OCI-LY3 (cell line): ENCODE measurements around the gene JCHAIN.

Experiments
- H2AFZ ChIP-seq: fragments of 200-600, 300-600 bp; shearing (Covaris generic); 2 replicates; pipeline ENCODE4 v1.6.0; 2014; ENCODE audit warnings: antibody characterized with exemption, low read depth, low read length
- H3K27ac ChIP-seq: fragments of 200-600, 300-600 bp; sonication (generic); 2 replicates; pipeline ENCODE4 v1.5.1; 2014; ENCODE audit warnings: mild to moderate bottlenecking, low read length, moderate library complexity, mixed read lengths
- H3K27me3 ChIP-seq: fragments of 200-600, 300-600 bp; sonication (generic); 2 replicates; pipeline ENCODE4 v1.6.1; 2014; ENCODE audit warnings: low read depth, low read length, mixed read lengths
- H3K36me3 ChIP-seq: fragments of 200-600, 300-600 bp; sonication (generic); replicated peaks from 2 replicates; pipeline ENCODE3; 2014; ENCODE audit warnings: low read depth, low read length, mixed read lengths
- H3K4me1 ChIP-seq: fragments of 300-600, 200-600 bp; sonication (generic); 2 replicates; pipeline ENCODE4 v1.6.1; 2014; ENCODE audit warnings: low read length, mixed read lengths
- H3K4me2 ChIP-seq: fragments of 200-600, 300-600 bp; sonication (generic); 2 replicates; pipeline ENCODE4 v1.6.1; 2014; ENCODE audit warnings: low read length, mixed read lengths
- H3K4me3 ChIP-seq: fragments of 300-600, 200-600 bp; sonication (generic); 2 replicates; pipeline ENCODE4 v1.5.1; 2014; ENCODE audit warnings: antibody characterized with exemption, mild to moderate bottlenecking, low read length, moderate library complexity
- H3K79me2 ChIP-seq: fragments of 300-600, 200-600 bp; shearing (Covaris generic); 2 replicates; pipeline ENCODE4 v1.6.1; 2014; ENCODE audit warnings: mild to moderate bottlenecking, low read length, mixed read lengths
- H3K9ac ChIP-seq: fragments of 300-600, 200-600 bp; shearing (Covaris generic); 2 replicates; pipeline ENCODE4 v1.6.0; 2014; ENCODE audit warnings: mild to moderate bottlenecking, low read length, moderate library complexity
- H3K9me3 ChIP-seq: fragments of 200-600, 300-600 bp; shearing (Covaris generic); 2 replicates; pipeline ENCODE4 v1.6.1; 2014; ENCODE audit warnings: low read length, mixed read lengths; ENCODE audit not compliant: insufficient read depth
- H4K20me1 ChIP-seq: fragments of 200-600, 300-600 bp; sonication (generic); 2 replicates; pipeline ENCODE4 v1.6.1; 2016; ENCODE audit warnings: low read length, mixed read lengths; ENCODE audit not compliant: insufficient read depth
- EZH2phosphoT487 ChIP-seq: fragments of 200-600 bp; shearing (Covaris generic); IDR thresholded peaks from 2 replicates; pipeline ENCODE4 v1.6.1; 2018; ENCODE audit warnings: antibody characterized with exemption, mixed run types, low read depth
- TF ChIP-seq, protein P1 (sequence below): fragments of 200-600, 300-600 bp; sonication (generic); IDR thresholded peaks from 2 replicates; pipeline ENCODE4 v1.5.1; 2014; ENCODE audit warnings: antibody characterized with exemption, low read length, low read depth

JCHAIN gene

DNA sequence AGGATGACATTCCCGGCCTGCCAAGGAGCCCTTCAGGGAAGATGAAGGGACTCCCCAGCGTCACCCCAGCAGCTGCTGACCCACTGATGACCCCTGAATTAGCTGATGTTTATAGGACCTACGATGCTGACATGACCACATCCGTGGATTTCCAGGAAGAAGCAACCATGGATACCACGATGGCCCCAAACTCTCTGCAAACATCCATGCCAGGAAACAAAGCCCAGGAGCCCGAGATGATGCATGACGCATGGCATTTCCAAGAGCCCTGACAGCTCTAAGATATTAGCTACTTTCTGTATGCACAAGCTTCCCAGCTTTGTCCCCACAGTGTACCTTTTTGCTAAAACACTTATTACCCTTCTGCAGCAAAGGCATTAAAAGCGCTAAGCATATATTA, 59.8 kb downstream of the JCHAIN start:
- Histone ChIP-seq H3K27ac (no peak overlapping the region), H3K79me2 (no peaks in the 10 kb centered on the region), H3K36me3 (no peaks in the 10 kb centered on the region), H3K27me3 (no peaks in the 10 kb centered on the region), H4K20me1 (no peaks in the 10 kb centered on the region), H3K4me1 (peaks cover 6% of the 10 kb centered on the region), H3K4me3 (no peak overlapping the region), H3K4me2 (no peak overlapping the region), H3K9ac (no peak overlapping the region), H2AFZ (no peak overlapping the region), H3K9me3 (no peaks in the 10 kb centered on the region)
- no peak for TF ChIP-seq EZH2phosphoT487
- TF ChIP-seq, protein P1, sequence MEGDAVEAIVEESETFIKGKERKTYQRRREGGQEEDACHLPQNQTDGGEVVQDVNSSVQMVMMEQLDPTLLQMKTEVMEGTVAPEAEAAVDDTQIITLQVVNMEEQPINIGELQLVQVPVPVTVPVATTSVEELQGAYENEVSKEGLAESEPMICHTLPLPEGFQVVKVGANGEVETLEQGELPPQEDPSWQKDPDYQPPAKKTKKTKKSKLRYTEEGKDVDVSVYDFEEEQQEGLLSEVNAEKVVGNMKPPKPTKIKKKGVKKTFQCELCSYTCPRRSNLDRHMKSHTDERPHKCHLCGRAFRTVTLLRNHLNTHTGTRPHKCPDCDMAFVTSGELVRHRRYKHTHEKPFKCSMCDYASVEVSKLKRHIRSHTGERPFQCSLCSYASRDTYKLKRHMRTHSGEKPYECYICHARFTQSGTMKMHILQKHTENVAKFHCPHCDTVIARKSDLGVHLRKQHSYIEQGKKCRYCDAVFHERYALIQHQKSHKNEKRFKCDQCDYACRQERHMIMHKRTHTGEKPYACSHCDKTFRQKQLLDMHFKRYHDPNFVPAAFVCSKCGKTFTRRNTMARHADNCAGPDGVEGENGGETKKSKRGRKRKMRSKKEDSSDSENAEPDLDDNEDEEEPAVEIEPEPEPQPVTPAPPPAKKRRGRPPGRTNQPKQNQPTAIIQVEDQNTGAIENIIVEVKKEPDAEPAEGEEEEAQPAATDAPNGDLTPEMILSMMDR: no peak
